Erythroblast (primary cell): ENCODE measurements around the gene SLC44A3.

Experiments
- GATA1 ChIP-seq: IDR thresholded peaks from 2 replicates; pipeline ENCODE4 v1.6.1; 2011; ENCODE audit warnings: low read depth, mild to moderate bottlenecking, control low read depth, low read length, moderate library complexity
- POLR2A ChIP-seq: IDR thresholded peaks from 2 replicates; pipeline ENCODE4 v1.6.1; 2011; ENCODE audit warnings: mild to moderate bottlenecking, low read length

DNA sequence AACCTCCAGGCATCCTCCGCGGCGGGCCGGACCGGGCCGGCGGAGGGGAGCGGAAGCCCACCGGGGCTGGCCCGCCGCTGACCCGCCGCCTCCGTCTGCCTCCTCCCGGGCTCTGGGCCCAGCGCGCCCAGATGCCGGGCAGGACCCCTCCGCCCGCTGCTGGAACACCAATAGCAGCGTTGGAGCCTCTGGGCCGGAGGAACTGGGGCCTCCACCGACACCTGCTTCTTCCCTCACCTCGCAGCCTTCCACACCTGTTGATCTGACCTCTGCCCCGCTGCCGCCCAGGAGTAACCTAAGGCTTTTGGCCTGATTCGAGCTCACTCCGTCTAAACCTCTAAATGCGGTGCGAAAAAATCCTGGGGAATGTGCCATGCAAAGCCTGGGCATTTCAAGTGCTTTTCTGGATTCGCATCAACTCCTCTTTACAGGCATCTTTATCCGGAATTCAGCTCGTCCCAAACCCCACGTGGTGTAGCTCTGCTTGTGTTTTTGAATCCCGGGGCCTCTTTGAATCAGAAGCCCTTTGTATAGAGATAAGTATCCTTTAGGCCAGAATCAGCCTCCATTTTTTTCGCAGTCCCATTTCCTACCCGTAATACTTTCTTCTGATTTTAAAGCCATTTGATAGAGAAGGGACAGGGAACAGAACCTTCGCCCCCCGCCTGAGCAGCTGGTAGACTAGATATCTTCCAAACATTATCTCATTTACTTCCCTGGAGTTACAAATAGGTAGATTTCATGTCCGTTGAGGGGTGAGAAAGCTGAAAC lies 107.4 kb downstream of the SLC44A3 start:
- no peak for TF ChIP-seq POLR2A
- no peak for TF ChIP-seq GATA1
